Stimulated activated CD8-positive, alpha-beta memory T cell treated with anti-CD3 and anti-CD28 coated beads, Interleukin-4, amount 100 ng/mL, for 48 hours (primary cell): ENCODE measurements around the gene EFCAB8.

Experiments used
- DNase-seq: peaks from one replicate; pipeline ENCODE4 v3.0.0-alpha.2; 2020

Gene EFCAB8

GRCh38 chr20:32858701-32859372, at the start of gene EFCAB8:
TSS of gene EFCAB8 (plus strand) at chr20:32858923. CDS start at chr20:32863793, 4,870 bp downstream.
- DNase-seq = no peak

DNA sequence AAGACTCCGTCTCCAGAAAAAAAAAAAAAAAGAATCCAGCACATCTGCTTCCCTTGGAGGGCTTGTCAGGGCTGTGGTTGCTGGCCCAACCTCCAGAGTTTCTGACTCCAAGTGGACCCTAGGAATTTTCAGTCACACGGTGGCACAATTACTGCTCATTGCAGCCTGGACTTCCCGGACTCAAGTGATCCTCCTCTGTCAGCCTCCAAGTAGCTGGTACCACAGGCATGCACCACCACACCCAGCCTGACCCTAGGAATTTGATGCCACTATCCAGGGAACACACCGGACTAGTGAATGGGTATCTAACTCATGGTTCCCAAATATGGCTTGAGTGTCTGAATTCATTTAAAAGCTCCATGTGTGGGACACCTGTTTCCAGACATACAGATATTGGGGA, 48.8 kb upstream of the EFCAB8 start:
- no peak for DNase-seq

DNA sequence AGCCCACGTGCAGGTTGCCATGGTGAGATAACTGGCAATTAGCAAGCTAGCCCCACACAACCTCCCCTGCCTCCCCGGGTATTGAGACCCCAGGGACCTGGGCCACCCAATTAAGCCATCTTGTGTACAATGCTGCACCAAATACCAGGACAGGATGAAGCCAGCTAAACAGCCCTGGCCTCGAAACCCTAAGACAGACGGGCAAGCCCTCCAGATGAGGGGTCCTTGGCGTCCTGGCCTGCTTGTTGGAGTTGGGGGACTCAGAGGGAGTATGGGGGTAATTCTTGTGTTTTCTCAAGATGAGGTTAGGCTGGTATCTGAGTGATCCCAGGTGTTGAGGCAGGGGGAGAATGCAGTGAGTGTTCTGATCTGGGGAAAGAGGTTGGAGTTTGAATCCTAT, 47.8 kb upstream of the EFCAB8 start:
- no peak for DNase-seq

DNA sequence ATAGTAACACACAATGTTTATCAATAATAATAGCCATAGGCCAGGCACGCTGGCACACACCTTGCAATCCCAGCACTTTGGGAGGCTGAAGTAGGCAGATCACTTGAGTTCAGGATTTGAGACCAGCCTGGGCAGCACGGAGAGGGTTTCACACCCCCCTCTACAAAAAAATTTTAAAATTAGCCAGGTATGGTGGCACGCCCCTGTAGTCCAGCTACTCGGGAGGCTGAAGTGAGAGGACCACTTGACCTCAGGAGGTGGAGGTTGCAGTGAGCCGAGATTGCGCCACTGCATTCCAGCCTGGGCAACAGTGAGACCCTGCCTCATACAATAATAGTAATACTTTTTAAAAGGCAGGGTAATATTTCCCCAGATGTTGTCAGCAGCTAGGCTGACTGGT, 46.8 kb upstream of the EFCAB8 start:
- no peak for DNase-seq

- peak; percentile 92 for DNase-seq
Measured at GRCh38 chr20:32819992-32820697, 38.6 kb upstream of the EFCAB8 start.

GRCh38 chr20:32820698-32821377, 37.9 kb upstream of the EFCAB8 start:
- no peak for DNase-seq

DNA sequence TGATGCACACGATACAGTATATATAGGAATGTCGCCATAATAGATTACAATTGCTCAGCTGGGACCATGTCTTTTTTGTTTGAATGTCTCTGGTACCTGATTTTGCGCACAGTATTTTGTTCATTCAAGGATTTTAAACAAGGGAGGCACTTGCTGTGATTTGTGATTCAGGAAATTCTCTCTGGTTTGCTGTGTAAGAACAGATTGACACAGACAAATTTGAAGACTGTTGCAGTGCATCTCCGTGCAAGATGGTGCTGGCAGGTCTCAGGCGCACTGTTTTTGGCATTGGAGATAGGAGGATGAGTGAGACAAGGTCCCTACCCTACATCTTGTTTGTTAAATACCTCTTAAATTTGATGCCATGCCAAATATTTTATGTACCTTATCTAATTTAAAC, 36.5 kb upstream of the EFCAB8 start:
- no peak for DNase-seq

GRCh38 chr20:32823078-32823477, 35.6 kb upstream of the EFCAB8 start:
- peak; percentile 42 for DNase-seq

GRCh38 chr20:32823737-32824588, 34.8 kb upstream of the EFCAB8 start:
- DNase-seq = no peak

DNA sequence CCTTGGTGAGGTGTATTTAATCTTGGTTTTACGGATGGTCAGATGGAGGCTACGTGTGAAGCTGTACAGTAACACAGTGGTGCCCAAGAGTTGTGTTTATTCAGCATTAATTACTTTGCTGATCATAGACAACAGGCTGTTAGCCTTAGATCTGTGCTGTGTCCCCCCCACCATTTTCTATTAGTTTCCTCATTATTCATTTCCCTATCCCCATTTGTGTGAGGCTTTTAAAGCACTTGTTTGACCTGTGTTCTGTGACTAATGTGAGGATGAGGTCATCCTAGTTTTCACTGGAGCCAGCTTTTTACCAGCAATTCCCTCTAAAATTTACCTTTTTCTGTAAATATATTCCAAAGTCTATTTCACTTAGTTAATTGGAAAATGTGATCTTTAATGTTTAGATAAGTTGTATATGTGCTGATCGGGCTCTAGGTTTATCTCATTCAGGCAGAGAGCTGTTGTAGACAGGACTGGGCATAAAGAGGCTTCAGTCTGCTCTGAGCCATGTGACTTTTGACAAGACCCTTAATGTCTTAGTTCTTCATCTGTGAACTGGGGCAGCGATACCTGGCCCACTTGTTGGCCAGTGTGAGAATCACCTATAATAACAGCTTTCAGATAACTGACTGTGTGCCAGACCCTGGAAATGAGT, 30.6 kb upstream of the EFCAB8 start:
- DNase-seq = no peak

DNA sequence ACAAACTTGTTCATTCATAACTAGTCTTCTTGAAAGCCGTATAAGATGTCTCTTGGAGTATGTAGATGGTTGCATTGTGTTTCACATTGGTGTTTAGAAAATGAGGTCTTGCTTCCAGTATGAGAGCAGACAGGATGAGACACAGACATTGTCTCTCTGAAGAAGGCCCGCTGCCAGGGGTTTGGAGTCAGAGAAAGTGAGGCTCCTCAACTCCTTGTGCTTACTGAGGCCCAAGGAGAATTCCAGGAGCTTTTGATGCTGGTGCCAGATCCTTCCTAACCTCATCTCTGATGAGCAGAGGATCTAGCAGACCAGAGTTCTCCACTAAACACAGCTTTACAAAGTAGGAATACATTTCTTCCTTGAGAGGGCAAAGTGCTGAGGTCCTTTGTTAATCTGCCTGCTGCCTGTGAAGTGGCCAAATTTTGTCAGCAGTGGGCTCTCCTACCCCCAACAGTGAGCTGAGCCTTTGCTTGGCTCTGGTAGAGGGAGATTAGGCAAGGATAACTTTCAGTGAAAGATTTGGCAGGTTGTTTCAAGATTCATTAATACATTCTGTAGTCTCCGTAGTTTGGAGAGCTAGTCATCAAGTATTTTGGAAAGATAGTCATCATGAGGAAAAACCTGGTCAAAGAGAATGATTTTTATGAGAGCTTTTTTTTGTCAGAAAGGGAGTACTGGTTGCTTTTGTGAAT, 29.3 kb upstream of the EFCAB8 start:
- no peak for DNase-seq

- no peak for DNase-seq
Measured at GRCh38 chr20:32830437-32830836, 28.3 kb upstream of the EFCAB8 start.

DNA sequence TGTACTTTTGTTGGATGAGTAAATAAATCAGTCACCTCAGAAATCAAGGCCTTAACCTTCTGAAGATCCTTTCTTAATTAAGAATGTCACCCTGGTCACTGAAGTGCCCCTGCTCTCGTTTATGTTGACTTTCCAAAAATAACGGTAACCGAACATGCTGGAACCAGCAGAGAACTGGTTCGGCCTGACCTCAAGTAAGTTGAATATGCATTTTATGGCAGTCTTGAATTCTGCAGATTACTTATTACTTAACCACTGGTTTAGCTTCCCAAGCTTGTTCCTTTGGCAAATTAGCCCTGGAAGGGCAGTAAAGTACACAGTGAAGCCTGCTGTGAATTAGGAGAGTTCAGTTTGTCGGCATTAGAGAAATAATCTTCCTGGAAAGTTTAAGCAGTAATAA, 26.7 kb upstream of the EFCAB8 start:
- DNase-seq = no peak

DNA sequence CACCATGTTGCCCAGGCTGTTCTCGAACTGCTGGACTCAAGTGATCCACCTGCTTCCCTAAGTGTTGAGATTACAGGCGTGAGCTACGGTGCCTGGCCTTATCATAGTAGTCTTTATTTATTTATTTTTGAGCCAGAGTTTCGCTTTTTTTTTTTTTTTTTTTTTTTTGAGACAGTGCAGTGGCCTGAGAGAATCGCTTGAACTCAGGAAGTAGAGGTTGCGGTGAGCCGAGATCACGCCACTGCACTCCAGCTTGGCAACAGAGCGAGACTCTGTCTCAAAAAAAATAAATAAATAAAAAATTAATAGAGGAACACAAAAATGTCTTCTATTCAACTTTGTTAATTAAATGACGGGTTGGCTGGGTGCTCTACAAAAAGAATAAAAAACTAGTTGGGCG, 26.1 kb upstream of the EFCAB8 start:
- DNase-seq = no peak

GRCh38 chr20:32834972-32835371, 23.8 kb upstream of the EFCAB8 start:
- DNase-seq = no peak

- no peak for DNase-seq
Measured at GRCh38 chr20:32837157-32837556, 21.6 kb upstream of the EFCAB8 start.

DNA sequence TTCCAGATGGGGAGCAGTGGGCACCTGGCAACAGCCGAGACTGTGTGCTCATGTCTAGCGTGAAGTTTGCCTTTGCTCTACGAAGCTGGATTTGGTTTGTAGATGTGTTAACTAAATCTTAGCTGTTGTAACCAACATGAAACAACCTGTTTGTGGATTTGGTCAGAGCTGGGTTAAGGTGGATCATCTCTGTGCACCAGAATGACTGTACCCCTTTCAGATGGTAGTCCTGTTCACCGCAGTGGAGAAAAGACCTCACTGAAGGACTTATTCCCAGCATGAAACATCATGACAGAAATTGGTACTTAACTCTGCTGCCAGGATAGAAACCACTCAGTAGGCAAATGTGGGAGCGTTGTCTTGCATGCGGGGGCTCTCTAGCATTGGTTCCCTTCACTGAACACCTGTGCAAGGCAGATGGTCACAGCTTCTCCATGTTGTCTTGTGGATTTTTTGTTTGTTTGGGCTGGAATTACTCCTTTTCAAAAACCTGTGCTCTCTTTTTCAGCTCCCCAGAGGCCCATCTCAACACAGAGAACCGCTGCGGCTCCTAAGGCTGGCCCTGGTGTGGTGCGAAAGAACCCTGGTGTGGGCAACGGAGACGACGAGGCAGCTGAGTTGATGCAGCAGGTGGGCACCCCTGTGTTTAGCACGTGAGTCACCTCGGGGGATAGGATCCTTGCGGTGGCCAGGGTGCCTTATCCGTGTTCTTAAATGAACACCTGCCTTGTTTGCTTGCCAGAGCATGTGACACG, 19.3 kb upstream of the EFCAB8 start:
- no peak for DNase-seq

DNA sequence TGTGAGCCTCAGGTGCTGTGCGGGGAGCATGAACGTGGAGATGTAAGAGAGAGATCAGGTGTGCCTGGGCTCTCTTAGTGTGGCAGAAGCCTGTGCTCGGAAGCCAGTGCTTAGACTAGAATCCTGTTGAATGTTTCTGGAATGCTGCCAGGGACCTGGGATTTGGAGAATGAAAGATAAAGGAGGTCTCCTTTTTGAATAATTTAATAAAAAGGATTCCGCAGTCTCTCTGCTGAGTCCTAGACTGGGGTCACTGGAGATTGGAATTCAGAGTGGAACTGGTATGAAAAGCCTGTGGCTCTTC, 18.8 kb upstream of the EFCAB8 start:
- DNase-seq = no peak

DNA sequence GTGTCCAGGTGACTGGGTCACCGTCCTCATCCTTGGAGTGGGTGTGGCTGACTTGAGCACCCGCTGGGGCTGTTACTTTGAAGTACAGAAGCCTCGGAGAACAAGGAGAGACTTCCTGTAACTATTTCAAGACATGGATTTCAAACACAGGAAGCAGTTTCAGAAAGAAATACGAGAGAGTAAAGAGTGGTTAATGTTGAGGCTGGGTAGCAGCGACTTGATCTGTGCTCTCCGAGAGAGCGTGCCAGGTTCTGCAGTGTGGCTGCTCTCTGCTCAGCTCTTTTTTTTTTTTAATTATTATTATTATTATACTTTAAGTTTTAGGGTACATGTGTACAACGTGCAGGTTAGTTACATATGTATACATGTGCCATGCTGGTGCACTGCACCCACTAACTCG, 17.5 kb upstream of the EFCAB8 start:
- DNase-seq = no peak

DNA sequence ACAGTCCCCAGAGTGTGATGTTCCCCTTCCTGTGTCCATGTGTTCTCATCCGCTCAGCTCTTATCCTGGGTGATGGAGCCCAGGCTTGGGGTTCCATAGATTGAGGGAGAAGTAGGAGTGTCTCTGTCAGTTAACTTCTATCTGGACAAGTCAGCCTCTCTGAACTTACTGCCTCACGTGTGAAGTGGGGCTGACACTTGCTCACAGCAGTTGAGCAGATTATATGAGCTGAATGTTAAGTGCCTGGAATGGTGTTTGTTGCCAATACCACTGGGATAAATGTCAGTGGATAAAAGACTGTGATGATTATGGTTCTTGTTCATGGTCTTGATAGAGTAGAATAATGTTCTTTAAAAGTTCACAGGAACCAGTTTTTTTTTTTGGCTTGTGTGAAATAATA, 17.1 kb upstream of the EFCAB8 start:
- no peak for DNase-seq
